ENCODE data around the gene FARP1.

GRCh38 chr13:98409281-98409680 lies 266.4 kb downstream of the FARP1 start:
- TF ChIP-seq EZH2 (IDR thresholded peaks at IDR 0.05) (no peak), POLR2AphosphoS5 (IDR thresholded peaks at IDR 0.05; ENCODE audit: borderline replicate concordance, low read depth, low read length) (no peak), FOXP2 (optimal IDR thresholded peaks at IDR 0.05; ENCODE audit: control extremely low read depth, extremely low read length, insufficient read depth) (no peak)

Data from SK-N-MC (cell line).